Hypothalamus (tissue), 51 donors: ENCODE measurements around the gene BCL2L13.
"Not testable (repeated sequence)": the region's sequence is repeated elsewhere in the genome, so short reads cannot be mapped to it uniquely, and the experiment has no call there.

ENCODE experiments used
- DNase-seq, 51 donors: peaks; one replicate each; lab custom pipeline; 2025; lab: John Stamatoyannopoulos, UW

The BCL2L13 gene

GRCh38 chr22:17634696-17635095 is 3.9 kb upstream of the BCL2L13 start:
- no peak for DNase-seq

- not testable (repeated sequence) for DNase-seq
Measured at GRCh38 chr22:17636850-17637249, 1.7 kb upstream of the BCL2L13 start.

DNA sequence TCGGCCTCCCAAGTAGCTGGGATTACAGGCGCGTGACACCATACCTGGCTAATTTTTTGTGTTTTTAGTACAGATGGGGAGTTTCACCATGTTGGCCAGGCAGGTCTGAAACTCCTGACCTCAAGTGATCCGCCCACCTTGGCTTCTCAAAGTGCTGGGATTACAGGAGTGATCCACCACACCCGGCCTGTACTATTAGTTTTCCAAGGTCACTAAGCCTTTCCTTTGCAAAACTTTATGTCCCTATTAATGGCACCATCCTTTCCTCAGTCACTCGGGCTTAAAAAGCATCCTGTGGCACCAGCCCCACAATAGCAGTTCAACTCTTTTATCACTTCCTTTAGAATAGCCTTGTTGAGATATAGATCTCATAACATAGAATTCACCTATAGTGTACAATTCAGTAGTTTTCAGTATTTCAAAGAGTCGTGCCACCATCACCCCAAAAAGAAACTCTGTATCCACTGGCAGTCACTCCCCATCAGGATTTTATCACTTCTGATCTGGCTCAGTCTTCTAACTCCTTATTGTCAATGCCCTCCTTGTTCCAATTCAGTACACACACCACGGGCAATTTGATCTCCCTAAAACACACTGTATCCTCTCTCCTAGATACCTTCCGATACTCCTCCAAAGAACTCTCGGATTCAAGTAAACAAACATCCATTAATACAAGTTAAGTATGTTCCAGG is 921 bp upstream of the BCL2L13 start:
- peak in 1 of 51 donors; percentile 19 for DNase-seq

DNA sequence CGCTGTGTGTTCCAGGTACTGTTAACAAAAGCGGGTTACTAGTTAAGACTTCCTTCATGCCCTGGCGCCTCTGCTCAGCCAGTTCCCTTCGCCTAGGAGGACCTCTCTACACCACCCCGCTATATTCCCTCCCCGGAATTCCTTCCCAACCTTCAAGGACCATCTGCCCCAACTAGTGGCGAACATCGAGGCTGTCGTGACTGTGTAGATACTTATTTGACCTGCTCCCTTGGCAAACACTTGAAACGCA is 450 bp upstream of the BCL2L13 start:
- DNase-seq, result peak in 5 of 51 donors; percentile 23 to 49 (median 48)

GRCh38 chr22:17639247-17639741 is 737 bp downstream of the BCL2L13 start:
- peak in 4 of 51 donors; percentile 5 to 26 (median 6) for DNase-seq

- DNase-seq, result no peak
Measured at GRCh38 chr22:17641269-17641668, 2.7 kb downstream of the BCL2L13 start.

DNA sequence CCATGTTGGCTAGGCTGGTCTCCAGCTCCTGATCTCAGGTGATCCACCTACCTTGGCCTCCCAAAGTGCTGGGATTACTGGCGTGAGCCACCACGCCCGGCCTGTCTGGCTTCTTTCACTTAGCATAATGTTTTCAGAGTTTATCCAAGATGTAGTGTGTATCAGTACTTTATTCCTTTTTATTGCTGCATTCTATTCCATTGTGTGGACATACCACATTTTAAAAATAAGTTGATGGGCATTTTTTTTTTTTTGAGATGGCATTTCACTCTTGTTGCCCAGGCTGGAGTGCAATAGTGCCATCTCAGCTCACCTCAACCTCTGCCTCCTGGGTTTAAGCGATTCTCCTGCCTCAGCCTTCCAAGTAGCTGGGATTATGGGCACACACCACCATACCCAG is 3.8 kb downstream of the BCL2L13 start:
- not testable (repeated sequence) for DNase-seq

DNA sequence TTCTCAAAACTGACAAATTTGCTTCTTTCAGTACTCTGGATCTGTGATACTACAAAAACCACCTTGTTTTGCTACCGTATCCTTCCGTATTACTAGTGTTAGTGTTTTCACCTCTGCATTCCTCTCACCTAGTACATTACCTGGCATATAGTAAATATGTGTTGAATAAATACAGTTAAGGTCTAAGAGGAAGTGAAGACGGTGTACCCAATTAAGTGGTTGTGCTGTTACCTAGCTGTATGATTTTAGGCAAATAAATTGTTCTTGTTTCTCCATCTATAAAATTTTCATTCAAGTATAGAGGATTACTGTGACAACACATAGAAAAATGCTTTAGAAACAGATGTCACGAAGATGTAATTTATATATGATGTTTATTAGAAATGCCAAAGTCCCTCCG is 8.9 kb downstream of the BCL2L13 start:
- DNase-seq, result no peak

DNA sequence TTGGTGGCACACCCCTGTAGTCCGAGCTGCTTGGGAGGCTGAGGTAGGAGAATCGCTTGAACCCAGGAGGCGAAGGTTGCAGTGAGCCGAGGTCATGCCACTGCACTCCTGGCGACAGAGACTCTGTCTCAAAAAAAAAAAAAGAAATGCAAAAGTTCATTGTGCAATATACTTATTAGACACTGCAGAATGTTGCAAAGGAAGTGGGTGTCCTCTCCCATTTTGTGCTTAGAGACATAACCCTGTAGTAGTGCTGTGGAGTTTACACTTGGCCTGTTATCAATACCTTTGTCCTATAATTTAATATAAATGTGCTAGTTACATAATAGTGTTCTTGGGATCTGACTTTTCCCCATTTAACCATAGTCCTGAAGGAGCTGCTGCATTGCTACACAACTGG is 9.4 kb downstream of the BCL2L13 start:
- DNase-seq, result no peak

- DNase-seq, result no peak
Measured at GRCh38 chr22:17648569-17648968, 10.0 kb downstream of the BCL2L13 start.

GRCh38 chr22:17655289-17655688 is 16.7 kb downstream of the BCL2L13 start:
- DNase-seq, result no peak

- no peak for DNase-seq
Measured at GRCh38 chr22:17656870-17657395, 18.4 kb downstream of the BCL2L13 start.

GRCh38 chr22:17664414-17665055 is 26.0 kb downstream of the BCL2L13 start:
- DNase-seq, result no peak

DNA sequence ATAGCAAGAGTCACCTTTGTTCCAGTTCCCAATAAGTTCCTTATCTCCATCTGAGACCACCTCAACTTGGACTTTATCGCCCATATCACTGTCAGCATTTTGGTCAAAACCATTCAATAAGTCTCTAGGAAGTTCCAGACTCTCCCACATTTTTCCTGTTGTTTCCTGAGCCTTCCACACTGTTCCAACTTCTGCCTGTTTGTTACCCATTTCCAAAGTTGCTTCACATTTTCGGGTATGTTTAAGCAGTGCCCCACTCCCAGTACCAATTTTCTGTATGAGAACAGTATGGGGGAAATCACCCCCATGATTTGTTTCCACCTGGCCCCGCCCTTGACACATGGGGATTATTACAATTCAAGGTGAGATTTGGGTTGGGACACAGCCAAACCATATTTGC is 26.7 kb downstream of the BCL2L13 start:
- no peak for DNase-seq

GRCh38 chr22:17665854-17666253 is 27.3 kb downstream of the BCL2L13 start:
- no peak for DNase-seq

- DNase-seq, result not testable (repeated sequence)
Measured at GRCh38 chr22:17671521-17672092, 33.0 kb downstream of the BCL2L13 start.

- DNase-seq, result no peak
Measured at GRCh38 chr22:17672417-17672991, 33.9 kb downstream of the BCL2L13 start.

- DNase-seq, result no peak
Measured at GRCh38 chr22:17674152-17674551, 35.6 kb downstream of the BCL2L13 start.

DNA sequence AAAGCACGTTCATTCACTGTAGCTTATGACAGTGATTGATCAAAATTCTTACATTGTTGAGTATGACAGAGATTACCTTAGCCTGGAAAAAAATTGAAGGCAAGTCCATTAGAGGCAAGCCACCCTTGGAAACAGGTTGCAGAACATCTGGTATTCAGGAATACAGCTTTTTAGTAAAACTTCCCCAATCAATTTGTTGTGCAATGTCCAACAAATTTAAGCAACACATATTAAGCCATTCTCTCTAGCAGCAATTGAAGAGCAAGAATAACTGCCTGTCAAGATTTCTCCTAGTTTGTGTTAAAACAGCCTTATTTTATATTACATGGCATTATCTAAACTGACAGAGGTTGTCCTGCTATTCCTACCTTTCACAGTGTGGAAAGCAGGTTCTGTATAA is 37.0 kb downstream of the BCL2L13 start:
- no peak for DNase-seq

DNA sequence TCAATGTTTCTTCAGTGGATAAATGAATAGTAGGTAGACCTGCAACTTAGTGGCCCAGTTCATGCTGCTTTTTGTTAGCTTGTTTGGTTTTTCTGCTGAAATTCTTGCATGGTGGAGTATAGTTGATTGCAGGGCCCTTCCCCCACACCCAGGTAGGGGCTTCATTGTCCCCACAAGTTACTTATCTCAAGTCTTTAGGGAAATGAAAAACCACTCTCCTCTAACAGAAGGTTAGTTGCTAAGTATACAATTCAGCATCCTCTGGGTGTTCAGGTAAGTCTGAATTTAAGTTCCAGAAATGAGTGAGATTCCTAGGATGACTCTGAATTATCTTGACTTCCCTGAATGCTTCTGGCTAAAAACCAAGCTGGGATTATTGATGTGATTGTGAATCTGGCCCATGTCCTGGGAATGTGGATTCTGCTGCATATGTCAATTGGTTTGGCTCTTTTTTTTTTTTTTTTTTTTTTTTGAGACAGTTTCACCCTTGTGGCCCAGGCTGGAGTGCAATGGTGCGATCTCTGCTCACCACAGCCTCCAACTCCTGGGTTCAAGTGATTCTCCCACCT is 40.3 kb downstream of the BCL2L13 start:
- DNase-seq, result no peak

GRCh38 chr22:17684245-17684644 is 45.7 kb downstream of the BCL2L13 start:
- no peak for DNase-seq
